GM21529 (cell line): Measurements from ENCODE around the gene ZFPM1.
"Not testable (repeated sequence)": the region's sequence is repeated elsewhere in the genome, so short reads cannot be mapped to it uniquely, and the experiment has no call there.

Experiments used
- ATAC-seq: cut with Tn5 transposase; IDR thresholded peaks from one replicate; pipeline ENCODE4 v1.9.1; 2021; ENCODE audit not compliant: unreplicated experiment

The ZFPM1 gene

DNA sequence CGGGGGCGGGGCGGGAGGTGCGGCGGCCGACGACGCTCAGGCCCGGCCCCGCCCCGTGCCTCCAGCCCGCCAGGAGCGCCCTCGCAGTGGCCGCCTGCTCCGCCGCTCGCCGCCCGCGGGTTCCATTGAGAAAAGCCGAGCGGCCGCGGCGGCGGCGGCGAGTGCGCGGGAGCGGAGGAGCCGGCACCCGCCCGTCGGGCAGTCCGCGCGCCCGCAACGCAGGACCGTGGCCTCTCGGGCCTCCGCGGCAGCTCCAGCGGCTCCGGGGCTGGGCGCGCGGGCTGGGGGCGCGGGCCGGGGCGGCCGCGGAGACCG, at the start of gene ZFPM1:
TSS of gene ZFPM1 (plus strand) at position 64 of the 315 bp plus-strand sequence. CDS start 359 bp downstream, outside the sequence.
- no peak for ATAC-seq

GRCh38 chr16:88403794-88404581, 49.1 kb upstream of the ZFPM1 start:
- ATAC-seq = no peak

GRCh38 chr16:88404769-88405168, 48.3 kb upstream of the ZFPM1 start:
- no peak for ATAC-seq

DNA sequence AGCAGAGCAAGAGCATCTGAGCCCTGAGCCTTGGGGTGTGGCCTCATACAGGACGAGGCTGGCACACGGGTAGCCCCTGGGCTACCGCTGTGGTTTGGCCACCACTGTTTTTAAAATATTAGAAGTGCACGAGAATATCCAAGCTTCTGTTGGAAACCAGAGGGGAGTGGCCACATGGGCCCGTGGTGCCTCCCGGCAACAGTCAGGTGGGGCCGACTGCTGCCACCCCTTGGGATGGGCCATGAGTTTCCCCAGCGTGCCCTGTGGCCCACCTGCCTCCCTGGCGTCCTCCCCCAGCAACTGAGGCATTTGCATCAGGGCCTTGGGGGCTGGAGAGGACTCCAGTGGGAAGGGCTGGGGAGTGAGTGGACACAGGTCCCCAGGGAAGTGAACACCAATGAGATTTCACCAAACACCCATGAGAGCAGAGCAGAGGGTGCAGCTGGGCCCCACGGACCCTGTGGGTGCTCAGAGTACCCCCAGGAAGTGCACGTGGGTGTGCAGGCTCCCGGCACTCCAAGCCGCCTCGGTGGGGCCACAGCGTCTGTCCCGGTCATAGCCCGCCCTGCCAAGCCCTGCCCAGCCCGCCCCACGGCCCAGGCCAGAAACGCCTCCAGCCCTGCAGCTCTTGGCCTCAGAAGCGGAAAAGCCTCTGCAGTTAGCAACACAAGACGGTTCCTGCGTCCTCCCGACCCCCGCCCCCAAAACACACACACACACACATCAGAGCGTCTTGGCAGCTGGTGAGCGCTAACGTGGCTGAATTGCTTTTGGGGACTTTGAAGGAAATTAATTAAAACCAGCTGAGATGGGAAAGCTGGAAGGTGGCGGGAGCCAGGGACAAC, 47.6 kb upstream of the ZFPM1 start:
- no peak for ATAC-seq

DNA sequence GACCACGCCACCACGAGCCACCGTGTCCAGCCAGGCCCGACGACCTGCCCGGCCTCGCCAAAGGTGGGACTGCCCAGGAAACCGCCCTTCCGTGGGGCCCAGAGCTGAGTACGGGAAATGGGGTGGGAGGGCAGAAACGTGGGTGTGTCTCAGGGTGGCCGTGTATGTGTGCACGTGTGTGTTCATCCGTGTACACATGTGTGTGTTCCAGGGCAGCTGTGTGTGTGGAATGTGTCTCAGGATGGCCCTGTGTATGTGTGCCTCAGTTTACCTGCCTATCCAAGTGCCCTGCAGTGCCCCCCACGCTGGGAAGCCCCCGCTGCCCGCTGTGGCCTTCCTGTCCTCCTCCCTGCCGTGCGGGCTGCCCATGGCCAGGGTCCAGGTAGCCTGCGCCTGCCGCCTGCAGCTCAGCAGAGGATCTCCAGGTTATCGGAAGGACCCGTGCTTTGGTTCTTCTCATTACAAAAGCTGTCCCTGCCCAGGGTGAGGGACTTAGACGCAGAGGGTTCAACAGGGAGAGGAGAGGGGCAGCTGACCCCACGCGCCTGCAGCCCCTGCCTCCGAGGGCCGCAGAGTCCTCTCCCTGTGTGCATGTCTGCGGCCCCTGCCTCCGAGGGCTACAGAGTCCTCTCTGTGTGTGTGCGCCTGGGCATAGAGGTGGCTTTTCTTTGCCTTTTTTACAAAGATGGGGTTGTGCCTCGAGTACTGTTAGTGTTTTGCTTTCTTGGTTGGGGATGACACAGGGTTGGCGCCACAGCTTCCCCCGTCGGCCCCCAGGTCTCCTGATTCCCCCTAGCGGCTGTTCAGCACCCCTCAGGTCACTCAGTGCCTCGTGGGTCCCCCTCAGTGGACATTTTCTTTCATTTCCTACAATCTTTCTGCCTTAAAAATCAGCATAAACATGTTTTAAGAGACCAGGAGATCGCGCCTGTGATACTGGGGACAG, 46.7 kb upstream of the ZFPM1 start:
- no peak for ATAC-seq

- ATAC-seq = no peak
Measured at GRCh38 chr16:88407042-88407420, 46.0 kb upstream of the ZFPM1 start.

- ATAC-seq = no peak
Measured at GRCh38 chr16:88407807-88408206, 45.3 kb upstream of the ZFPM1 start.

DNA sequence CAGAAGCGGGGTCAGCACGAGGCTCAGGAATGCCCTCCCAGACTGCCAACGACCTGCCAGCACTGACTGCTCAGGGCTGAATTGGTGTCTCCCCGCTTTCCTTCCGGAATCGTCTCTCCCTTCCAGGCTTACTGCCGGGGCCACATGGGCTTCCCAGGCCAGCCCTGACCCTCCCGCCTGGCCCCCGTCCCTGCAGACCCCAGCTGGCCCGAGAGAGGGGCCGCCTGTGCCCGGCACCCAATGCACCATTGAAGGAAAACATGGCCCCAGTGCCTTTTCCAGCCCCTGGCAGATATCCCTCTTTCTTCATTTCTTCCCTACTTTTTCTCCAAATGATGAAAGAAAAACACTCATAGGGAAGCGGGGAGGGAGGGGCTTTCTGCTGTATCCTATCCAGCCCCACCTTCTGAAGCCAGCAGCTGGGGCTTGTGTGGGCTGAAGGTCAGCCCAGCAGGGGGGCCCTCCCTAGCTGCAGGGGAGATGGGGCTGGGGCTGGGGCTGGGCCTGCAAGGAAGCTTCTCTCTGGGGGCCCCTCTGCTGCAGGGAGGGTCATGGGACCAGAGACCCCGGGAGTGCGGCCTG, 44.4 kb upstream of the ZFPM1 start:
- ATAC-seq = no peak

GRCh38 chr16:88409296-88410065, 43.6 kb upstream of the ZFPM1 start:
- no peak for ATAC-seq

- not testable (repeated sequence) for ATAC-seq
Measured at GRCh38 chr16:88410297-88410968, 42.6 kb upstream of the ZFPM1 start.

GRCh38 chr16:88411951-88412576, 41.0 kb upstream of the ZFPM1 start:
- ATAC-seq = no peak

GRCh38 chr16:88412766-88413165, 40.3 kb upstream of the ZFPM1 start:
- no peak for ATAC-seq

- ATAC-seq = no peak
Measured at GRCh38 chr16:88413231-88413630, 39.8 kb upstream of the ZFPM1 start.

GRCh38 chr16:88413631-88414030, 39.4 kb upstream of the ZFPM1 start:
- ATAC-seq = no peak

GRCh38 chr16:88414521-88415380, 38.3 kb upstream of the ZFPM1 start:
- no peak for ATAC-seq

DNA sequence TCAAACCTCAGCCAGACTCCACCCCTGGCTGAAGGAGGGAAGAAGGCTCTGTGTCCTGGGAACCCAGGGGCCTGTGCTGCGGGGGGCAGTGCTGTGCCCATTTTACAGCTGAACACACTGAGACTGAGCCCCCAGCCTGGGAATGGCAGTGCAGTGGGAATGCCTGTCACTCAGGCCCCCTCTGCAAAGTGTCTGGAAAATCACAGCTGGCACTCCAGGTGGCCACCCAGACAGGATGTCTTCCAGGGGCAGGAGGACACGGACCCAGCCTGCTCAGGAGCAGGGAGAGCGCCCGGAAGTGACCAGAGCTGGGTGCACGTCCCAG, 37.7 kb upstream of the ZFPM1 start:
- ATAC-seq = no peak

GRCh38 chr16:88415713-88416323, 37.3 kb upstream of the ZFPM1 start:
- ATAC-seq = no peak

DNA sequence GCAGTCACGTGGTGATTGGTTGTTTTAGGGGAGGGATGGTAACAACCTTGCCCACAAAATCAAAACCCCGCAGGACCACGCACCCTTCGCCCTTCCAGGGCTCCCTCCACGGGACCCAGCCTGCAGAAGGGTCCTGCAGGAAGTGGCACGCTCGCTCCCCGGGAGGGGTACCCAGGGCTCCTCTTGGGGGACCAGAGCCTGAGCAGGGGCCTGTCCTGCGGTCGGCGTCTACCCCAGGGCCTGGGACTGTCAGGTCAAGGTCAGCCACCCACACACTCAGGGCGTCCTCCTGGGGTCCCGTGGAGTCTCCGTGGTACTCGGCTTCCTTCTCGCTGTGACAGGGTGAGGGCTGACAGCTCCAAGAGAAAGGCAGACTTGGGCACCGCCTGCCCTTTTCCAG, 36.4 kb upstream of the ZFPM1 start:
- ATAC-seq = no peak
